Islet of Langerhans (tissue), 1 donor: Measurements from ENCODE around the gene DCDC2.
"Not testable (repeated sequence)": the region's sequence is repeated elsewhere in the genome, so short reads cannot be mapped to it uniquely, and the experiment has no call there.

ENCODE experiments used
- FAIRE-seq: peaks from one replicate; lab custom pipeline; 2011; peaks lifted over from hg19 to GRCh38; lab: Jason Lieb, UNC

Gene DCDC2

DNA sequence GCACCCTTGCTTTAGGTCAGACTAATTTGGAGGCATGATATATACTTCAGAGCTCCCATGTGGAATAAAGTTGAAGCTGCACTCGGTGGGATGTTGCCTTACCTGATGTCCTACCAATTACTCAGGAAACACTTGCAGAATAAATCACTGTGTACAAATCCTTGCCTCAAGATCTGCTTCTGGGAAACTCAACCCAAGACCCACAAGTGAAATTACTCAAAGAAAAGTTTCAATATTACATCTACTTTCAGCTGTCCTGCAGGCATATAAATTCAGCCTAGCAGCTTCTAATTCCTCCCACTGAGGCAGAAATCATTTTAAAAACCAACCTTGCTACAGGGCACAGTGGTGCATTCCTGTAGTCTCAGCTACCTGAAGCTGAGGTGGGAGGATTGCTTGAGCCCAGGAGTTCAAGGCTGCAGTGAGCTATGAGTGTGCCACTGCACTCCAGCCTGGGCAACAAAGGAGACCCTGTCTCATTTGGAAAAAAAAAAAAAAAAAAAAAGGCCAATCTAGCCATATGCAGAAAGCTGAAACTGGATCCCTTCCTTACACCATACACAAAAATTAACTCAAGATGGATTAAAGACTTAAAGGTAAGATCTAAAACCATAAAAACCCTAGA lies 20.7 kb upstream of the DCDC2 start:
- FAIRE-seq: no peak

DNA sequence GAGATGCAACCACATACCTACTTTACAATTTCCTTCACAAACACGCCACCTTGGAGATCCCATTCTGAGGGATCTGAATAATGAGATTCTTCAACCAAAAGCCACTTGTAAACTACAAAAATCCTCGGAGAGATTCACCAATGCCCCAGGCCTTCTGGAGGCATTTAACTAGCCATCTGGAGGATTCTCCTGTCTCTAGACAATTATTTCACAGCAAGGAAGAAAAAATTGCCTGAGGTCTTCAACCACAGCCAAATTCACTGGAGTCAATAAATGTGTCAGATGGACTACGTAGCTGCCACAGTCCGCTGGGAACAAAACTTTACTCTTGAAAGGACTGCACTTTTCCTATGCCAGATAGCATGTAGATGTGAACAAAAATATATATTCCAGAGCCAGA lies 19.0 kb upstream of the DCDC2 start:
- no peak for FAIRE-seq

DNA sequence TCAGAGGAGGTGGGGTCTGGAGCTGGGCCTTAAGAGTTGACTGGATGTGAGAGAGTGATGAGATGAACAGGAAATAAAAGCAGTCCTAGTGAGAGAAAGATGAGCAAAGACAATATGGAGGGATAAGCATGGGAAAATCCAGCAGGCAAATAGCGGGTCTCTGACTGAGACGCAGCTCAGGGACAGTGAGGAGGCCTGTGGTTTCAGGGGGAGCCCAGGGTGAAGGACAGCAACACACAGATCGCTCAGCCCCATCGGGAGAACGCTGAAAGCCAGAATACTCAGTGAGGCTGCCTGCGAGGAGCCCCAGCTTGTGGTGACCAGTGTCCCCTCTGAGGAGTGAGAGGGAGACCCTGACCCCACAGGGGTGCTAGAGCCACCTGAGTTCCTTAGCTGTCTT lies 16.8 kb upstream of the DCDC2 start:
- no peak for FAIRE-seq

DNA sequence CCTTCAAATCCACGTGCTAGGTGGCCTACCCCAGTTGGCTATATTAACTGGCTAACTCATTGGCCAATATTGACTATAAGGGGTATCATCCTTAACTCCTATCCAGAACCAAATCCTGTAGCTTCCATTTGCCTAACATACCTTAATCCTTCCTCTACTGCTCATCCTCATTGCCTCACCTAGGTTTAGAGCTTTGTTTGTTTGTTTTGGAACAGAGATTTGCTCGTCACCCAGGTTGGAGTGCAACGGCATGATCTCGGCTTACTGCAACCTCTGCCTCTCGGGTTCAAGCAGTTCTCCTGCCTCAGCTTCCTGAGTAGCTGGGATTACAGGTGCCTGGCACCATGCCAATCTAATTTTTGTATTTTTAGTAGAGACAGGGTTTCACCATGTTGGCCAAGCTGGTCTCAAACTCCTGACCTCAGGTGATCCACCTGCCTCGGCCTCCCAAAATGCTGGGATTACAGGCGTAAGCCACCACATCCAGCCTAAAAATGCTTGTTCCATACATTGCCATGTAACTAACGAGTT lies 7.3 kb upstream of the DCDC2 start:
- not testable (repeated sequence) for FAIRE-seq

DNA sequence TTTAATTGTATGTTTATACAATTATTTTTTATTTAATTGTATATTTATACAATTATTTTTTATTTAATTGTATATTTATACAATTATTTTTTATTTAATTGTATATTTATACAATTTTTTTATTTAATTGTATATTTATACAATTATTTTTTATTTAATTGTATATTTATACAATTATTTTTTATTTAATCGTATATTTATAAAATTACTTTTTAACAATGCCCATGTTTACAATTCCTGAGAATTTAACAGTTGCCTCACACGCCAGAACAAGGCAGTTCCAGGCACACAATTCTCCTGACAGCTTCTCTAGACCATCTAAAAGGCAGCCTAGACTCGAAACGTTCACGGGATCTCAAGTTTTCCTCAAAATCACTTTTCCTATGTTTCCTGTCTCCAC lies 4.5 kb upstream of the DCDC2 start:
- FAIRE-seq: not testable (repeated sequence)

DNA sequence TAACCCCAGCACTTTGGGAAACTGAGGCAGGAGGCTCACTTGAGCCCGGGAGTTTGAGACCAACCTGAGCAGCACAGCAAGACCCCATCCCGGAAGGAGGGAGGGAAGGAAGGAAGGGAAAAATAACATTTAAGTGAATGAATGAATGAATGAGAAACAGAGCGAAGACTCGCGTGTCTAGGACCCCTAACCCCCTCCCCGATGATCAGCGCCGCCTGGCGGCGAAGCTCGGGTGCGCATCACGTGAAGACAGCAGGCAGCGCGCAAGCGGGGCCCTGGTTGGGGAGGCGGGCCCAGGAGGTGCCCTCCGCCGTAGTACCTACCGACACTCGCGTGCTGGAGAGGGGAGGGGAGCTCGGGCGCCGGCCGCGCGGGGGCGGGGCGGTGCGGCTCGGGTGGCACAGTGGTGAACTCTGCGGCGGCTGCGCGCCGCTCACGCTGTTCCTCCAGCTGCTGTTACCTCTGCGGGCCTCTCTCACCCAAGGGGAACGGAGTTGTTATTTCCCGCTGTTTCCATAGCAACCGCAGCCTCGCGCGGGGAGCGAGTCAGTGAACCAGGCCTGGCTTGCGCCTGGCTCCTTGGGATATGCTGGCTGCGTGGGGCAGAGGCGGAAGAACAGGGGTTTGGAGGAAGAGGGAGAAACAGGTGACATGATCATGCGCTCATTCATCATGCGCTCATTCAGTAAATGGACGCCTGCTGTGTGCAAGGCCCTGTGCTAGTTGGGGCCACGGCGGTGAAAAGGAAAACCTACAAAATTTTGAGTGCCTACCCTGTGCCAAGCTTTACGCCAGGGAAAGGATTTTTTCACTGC lies 2.0 kb upstream of the DCDC2 start:
- FAIRE-seq: peak; percentile 78

DNA sequence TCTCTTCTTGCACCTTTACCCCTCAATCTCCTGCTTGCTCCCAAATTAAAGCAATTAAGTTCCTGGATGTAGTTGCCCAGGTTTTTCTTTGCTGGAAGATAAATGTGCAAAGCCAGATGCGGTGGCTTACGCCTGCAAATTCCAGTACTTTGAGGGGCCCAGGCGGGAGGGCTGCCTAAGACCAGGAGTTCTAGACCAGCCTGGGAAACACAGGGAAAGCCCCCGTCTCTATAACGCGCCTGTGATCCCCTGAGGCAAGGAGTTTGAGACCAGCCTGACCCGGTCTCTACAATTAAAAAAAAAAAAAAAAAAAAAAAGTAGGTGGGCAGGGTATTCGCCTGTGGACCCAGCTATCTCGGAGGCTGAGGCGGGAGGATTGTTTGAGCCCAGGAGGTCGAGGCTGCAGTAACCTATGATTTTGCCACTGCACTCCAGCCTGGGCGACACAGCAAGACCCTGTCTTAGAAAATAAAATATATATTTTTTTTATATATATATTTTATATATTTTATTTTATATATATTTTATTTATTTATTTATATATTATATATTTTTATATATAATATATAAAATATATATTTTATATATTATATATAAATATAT lies 461 bp upstream of the DCDC2 start:
- FAIRE-seq: no peak

DNA sequence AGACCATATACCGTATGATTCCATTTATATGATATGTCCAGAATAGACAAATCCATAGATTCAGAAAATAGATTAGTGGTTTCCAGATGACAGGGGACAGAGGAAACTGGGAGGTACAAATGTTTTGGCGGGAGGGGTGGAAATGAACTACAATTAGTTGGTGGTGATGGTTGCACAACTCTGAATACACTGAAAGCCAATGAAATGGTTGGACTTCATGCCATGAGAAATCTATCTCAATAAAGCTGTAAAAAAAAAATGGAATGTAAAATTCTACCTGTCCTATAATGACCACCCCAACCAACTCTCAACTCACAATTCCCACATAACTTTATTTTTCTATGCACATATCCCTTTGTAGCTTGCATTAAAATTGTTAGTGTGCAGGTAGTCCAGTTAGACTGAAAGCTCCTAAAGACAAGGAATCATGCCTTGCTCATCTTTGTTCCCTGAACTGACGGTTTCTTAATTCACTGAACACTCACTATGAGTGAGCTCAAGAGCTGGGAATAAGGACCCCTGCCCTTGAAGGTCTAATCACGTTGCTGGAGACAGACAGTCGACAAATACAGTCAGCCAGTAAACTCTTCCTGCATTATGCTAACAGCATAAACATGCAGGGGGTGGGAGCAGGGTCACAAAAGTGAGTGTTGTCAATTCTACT lies 1.4 kb downstream of the DCDC2 start:
- no peak for FAIRE-seq

DNA sequence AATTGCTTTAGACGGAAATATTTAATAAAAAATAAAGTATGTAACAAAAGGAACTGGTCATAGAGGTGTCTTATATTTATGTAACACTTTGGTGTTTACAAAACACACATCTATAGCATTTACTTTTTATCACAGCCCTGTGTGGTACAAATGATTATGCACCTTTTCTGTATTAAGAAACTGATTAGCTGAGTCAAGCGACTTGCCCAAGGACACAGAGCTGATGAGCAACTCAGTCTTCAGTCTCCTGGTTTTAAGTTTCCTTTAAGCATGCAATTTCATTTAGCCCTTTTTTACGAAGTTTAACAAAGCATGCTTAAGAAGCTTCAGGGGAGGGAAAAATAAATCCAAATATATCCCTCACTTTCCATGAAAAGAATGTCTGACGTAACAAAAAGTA lies 2.5 kb downstream of the DCDC2 start:
- FAIRE-seq: no peak

DNA sequence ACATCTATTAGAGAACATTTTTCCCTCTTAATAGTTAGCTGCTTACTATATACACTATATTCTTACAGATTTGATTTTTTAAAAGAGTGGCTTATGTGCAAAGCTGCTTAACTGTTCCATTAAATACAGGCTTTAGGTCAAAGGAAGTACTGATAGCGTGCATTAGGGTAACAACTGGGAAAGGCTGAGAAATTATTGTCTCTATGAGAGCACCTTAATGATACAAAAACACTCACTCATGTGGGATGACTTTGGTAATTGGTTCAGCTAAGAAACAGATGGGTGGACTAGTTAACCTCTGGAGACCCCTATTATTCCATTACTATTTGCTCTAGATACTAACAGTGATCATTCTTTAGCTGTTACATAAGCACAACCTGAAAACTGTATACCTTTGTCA lies 4.0 kb downstream of the DCDC2 start:
- no peak for FAIRE-seq

DNA sequence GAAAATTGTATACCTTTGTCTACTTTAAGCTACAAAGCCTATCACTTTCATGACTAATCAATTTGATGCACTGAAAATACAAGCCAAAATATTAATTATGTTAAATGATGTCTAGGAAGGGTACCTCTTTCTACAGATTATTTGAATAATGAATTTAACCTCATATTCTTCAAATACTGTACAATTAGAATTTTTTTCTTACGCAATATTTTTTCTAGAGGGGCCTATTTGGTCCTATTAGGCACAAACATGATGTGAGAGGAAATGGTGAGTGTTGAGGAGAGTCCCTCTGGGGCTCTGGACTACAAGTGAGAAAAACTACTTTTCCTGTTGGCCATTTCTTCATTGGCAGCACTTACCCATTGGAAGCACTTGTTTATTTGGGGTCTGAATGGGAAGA lies 5.4 kb downstream of the DCDC2 start:
- no peak for FAIRE-seq

DNA sequence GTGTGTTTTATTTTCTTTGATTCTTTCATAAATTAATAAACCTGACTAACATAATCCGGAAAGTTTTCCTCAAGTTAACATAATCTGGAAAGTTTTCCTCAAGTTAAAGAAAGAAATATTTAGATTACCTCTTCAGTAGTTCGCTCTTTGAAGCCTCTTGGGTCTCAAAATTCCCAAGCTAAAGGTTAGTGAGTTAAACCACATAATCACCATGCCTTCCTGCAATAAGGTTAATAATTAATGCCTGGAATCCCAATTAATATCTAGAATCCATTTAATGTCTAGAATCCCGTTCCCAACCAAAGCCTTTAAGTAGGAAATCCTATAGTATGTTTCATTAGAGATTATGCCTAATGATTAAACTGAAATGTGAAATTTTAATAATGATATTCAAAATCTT lies 12.9 kb downstream of the DCDC2 start:
- no peak for FAIRE-seq

DNA sequence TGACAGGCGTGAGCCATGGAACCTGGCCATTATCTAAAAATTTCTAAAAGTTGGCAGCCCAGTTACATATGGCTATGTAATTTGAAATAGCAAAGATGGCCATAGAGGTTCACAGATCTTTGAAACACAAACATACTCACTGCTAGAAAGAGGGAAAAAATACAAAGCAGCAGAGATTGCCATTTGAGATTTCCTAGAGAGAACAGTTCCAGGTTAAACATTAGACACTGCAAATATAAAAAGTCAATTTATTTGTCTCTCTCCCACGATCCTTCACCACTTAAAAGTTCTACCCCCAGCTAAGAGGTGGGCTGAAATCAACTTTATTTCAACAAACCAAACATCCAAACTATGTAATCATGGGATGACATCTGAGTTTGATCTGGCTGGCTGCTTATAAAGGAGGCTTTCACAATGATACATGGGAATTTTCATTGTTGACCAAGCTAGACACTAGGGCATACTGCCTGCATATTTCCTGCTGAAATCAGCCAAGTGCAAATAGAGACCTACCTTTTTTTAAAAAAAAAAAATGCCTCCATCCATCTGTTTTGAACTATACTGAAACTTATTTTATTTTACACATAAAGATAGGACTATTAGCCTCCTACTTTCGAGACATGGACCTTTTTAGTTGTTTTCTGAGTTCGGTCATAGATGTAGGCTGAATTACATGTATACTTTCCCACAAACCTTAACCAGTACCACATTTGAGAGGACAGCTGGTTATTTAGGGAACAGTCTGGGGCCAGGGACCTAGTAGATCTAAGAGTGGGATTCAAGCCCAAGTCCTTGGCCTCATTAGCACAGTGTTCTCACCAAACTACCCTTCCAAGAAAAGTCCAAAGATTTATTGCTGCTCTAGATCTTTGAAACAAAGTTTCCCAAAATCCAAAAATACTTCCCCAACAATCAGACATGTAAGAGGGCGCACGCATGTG lies 16.6 kb downstream of the DCDC2 start:
- FAIRE-seq: no peak

DNA sequence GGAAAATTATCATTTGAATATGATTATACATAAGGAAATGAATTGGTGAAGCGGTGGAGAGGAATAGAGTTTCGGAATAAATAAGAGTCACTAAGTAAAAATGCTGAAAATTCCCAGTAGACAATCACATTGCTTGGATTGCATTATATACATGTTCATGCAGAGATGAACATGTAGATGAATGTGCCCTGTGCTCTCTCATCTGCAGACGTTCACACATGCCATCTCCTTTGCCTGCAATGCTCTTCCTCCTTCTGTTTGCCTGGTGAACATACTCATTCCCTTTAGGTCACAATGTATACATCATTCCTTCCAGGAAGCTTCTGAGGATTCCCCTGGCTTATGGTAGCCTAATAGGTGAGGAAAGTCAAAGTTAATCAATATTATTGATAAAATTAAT lies 17.9 kb downstream of the DCDC2 start:
- no peak for FAIRE-seq

DNA sequence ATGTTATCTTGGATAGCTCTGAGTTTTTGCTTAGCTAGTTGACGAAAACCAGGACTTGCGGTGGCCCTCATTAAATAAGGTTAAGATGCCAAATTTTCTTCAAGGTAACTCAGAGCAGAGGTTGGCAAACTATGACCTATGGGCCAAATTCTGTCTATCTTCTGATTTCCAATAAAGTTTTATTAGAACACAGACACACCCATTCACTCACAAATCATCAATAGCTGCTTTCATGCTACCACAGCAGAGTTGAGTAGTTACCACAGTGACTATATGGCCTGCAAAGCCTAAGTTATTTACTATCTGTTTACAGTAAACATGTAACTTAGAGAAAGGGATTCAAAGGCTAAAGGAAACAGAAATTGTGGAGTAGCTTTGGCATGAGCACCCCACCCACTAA lies 23.6 kb downstream of the DCDC2 start:
- FAIRE-seq: no peak

DNA sequence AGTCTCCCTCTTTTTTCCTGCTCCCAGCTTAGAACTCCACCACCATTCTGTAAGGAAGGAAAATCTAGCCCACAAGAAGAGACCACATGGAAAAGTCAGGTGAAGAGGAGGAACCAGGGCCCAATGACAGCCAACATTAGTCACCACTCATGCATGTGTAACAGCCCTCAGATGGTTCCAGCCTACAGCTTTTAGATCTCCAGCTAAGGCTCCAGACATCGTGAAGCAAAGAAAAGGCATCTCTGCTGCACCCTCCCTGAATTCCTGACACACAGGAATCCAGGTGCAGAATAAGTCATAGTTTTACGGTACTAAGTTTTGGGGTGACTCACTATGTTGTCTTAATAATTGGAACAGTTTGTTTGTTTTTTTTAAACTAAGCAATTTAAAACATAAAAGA lies 25.5 kb downstream of the DCDC2 start:
- no peak for FAIRE-seq

DNA sequence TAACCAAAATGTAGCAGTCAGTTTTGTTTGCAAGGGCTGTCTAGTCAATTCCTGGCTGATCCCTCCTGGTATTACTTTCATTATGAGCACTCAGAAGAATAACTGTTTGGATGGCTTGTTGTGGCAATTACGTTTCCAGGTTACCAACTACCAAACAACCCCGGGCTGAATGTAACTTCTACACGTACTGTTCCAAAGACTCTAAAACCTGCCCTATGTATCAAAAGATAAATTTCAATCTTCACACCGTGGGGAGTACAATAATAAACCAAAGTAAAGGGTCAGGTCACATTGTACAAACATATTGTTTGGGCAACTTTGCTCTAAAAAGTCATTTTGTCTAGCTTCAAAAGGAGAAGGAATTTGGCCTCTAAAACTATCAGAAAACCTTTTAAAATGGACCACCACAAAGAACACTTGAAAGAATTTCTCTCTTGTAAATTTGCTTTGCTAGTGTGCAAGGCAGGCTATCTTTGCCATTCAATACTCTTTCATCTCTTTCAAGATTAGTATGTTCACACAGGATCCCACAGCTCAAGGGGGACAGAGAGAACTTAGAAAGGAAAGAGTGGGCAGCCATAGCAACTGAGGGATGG lies 27.6 kb downstream of the DCDC2 start:
- FAIRE-seq: peak; percentile 89

DNA sequence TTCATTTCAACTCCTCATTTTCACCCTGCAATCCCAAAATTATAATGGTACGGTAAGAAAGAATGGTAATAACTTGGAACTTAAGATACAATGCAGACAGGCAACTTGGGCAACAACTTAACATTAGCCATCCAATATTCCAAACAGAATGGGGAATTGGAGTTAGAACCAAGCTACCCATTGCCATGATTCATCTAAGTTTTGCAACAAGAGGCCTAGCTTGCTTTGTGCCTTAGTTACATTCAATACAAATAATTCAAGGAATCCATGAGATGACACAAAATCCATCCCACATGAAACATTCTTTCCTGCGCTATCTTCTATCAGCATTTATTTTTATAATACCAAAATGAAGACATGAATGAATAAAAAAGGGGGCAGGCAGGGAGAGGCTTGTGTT lies 28.4 kb downstream of the DCDC2 start:
- peak; percentile 65 for FAIRE-seq

DNA sequence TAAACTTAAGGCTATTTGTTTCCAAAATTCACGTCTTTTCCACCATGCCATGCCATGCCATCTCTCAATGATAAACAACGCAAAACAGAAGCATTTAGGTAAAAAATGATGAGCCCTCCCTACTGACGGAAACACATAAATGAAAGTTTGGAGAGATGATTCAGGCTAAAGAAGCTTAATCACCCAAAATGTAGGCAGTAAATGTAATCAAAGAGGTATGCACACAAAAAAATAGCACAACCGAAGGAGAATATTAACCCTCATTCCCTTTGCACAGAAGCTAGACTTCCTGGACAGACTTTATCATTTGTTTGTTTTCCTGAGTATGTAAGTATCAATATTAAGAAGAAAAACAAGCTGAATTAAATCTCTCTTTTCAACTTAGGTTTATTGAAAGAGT lies 28.8 kb downstream of the DCDC2 start:
- FAIRE-seq: no peak

DNA sequence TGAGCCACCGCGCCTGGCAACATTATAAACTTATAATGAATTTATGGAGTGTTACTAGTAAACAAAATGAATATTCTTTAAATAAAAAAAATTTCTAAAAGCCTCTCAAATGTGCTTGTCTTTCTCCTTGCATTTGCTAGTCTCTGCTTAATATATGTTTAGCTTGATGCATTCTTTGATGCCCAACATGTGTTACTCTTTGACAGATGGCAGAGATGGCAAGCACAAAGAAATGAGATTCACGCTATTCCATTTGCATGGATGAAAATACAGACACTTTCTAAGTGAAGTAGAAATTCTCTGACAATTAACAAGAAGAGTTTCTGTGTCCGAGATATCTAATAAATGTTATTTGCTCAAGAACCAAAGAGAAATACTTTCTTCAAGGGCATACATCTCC lies 30.1 kb downstream of the DCDC2 start:
- no peak for FAIRE-seq

DNA sequence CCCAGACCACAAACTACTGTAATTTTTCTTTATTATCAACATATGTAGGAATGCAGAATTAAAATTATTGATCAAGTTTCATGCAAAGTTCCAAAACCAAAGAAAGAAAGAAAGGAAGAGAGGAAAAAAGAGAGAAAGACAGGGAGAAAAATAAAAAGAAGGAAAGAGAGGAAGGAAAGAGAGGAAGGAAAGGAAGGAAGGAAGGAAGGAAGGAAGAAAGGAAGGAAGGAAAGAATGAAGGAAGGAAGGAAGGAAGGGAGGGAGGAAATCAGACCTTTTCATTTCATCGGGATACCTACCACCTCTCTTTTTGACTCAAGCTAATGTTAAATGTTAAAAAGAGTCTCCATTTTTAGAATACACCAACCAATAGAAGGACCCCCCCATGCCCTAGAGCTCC lies 31.9 kb downstream of the DCDC2 start:
- no peak for FAIRE-seq
